Caco-2 (cell line): ENCODE results near the gene ZDHHC4. TPM values are rescaled to one million over a fixed set of nuclear protein-coding genes. Genes with fewer than 3 reads are reported as not detected.
A peak's percentile ranks its signal among the peaks of the same experiment; 100 is the strongest.

Experiments used
- BruUV-seq: library from RNA; stranded (reverse); fragments of 400-500 nt; replicated peaks from 2 replicates; lab custom pipeline; 2021; lab: Mats Ljungman, UMichigan
- CTCF ChIA-PET: fragments of 300-600 bp; sonication (Branson Sonifier 250); formaldehyde crosslinking; loops from one replicate; lab custom pipeline; 2022; ENCODE audit warnings: antibody characterized with exemption; lab: Charles Lee
- POLR2A ChIA-PET: fragments of 300-600 bp; sonication (Branson Sonifier 250); formaldehyde crosslinking; loops from one replicate; lab custom pipeline; 2022; ENCODE audit warnings: antibody characterized with exemption; lab: Charles Lee
- DNase-seq, 2 experiments: peaks; one replicate each; pipeline versions ENCODE4 v3.0.0 to v3.0.0-alpha.2; 2020 to 2022
- H3K27me3 ChIP-seq: replicated peaks from 2 replicates; pipeline ENCODE4 v1.6.0; 2011; ENCODE audit warnings: low read length; ENCODE audit not compliant: control insufficient read depth, insufficient read depth
- H3K36me3 ChIP-seq: 2 replicates; pipeline ENCODE4 v1.5.1; 2011; ENCODE audit warnings: low read length; ENCODE audit not compliant: control insufficient read depth, insufficient read depth
- H3K4me1 ChIP-seq: fragments of 250-450 bp; sonication (Bioruptor Pico); 2 replicates; pipeline ENCODE4 v1.5.1; 2020; ENCODE audit warnings: mild to moderate bottlenecking
- H3K4me3 ChIP-seq: 2 replicates; pipeline ENCODE4 v1.5.1; 2011; ENCODE audit warnings: low read depth, mild to moderate bottlenecking, control low read depth, low read length
- H3K9me3 ChIP-seq: fragments of 250-450 bp; sonication (Bioruptor Pico); 2 replicates; pipeline ENCODE4 v1.5.1; 2020; ENCODE audit warnings: mild to moderate bottlenecking, moderate library complexity
- H3K27ac Mint-ChIP-seq: one replicate; pipeline ENCODE4 v1.8.0; 2022; ENCODE audit warnings: mixed read lengths; ENCODE audit not compliant: unreplicated experiment
- H3K27me3 Mint-ChIP-seq: one replicate; pipeline ENCODE4 v1.8.0; 2022; ENCODE audit warnings: mixed read lengths; ENCODE audit not compliant: insufficient read depth, unreplicated experiment
- H3K36me3 Mint-ChIP-seq: one replicate; pipeline ENCODE4 v1.8.0; 2022; ENCODE audit warnings: mild to moderate bottlenecking, mixed read lengths; ENCODE audit not compliant: insufficient read depth, unreplicated experiment
- H3K4me1 Mint-ChIP-seq: one replicate; pipeline ENCODE4 v1.8.0; 2022; ENCODE audit warnings: low read depth, mixed read lengths; ENCODE audit not compliant: unreplicated experiment
- H3K4me3 Mint-ChIP-seq: one replicate; pipeline ENCODE4 v1.8.0; 2022; ENCODE audit warnings: mild to moderate bottlenecking, moderate library complexity, mixed read lengths; ENCODE audit not compliant: unreplicated experiment
- H3K9me3 Mint-ChIP-seq: one replicate; pipeline ENCODE4 v1.8.0; 2022; ENCODE audit warnings: mixed read lengths; ENCODE audit not compliant: unreplicated experiment
- intact Hi-C: fragments of 100-400 bp; cut with micrococcal nuclease; formaldehyde crosslinking; loops from one replicate; pipeline ENCODE4 v1.10.0; 2022; ENCODE audit not compliant: unreplicated experiment
- total RNA-seq: library from RNA; stranded (reverse); gene quantifications from 2 replicates; pipeline ENCODE4 v1.2.3, GENCODE V29; 2022
- TF ChIP-seq, protein P1 (sequence below), 2 experiments: fragments of 200-600 bp in 1 of 2; IDR thresholded peaks; 1 replicate in 1 of 2; 2 replicates in 1 of 2; pipeline versions ENCODE4 v1.5.1 to v1.8.0; 2011 to 2022; ENCODE audit warnings: antibody characterized with exemption in 1 of 2, control low read depth in 1 of 2, inconsistent platforms in 1 of 2, low read depth in 1 of 2, low read length in 1 of 2, mild to moderate bottlenecking in 1 of 2, moderate library complexity in 1 of 2; ENCODE audit not compliant: insufficient read depth in 1 of 2, severe bottlenecking in 1 of 2, unreplicated experiment in 1 of 2

The ZDHHC4 gene
- total RNA-seq, 1 experiment from 2014 or later, result 78.9 TPM

GRCh38 chr7:6532516-6532915 lies 44.7 kb upstream of the ZDHHC4 start:
- Histone ChIP-seq H3K36me3 (no peaks in the 10 kb centered on the region), H3K27me3 (peaks cover 1% of the 10 kb centered on the region), H3K4me1 (no peaks in the 10 kb centered on the region), H3K4me3 (no peak overlapping the region), H3K9me3 (no peaks in the 10 kb centered on the region)
- Mint-ChIP-seq H3K9me3 (no peaks in the 10 kb centered on the region), H3K27ac (no peak overlapping the region), H3K27me3 (peaks cover 21% of the 10 kb centered on the region), H3K4me3 (no peak overlapping the region), H3K36me3 (peaks cover 6% of the 10 kb centered on the region), H3K4me1 (no peaks in the 10 kb centered on the region)
- TF ChIP-seq, protein P1, sequence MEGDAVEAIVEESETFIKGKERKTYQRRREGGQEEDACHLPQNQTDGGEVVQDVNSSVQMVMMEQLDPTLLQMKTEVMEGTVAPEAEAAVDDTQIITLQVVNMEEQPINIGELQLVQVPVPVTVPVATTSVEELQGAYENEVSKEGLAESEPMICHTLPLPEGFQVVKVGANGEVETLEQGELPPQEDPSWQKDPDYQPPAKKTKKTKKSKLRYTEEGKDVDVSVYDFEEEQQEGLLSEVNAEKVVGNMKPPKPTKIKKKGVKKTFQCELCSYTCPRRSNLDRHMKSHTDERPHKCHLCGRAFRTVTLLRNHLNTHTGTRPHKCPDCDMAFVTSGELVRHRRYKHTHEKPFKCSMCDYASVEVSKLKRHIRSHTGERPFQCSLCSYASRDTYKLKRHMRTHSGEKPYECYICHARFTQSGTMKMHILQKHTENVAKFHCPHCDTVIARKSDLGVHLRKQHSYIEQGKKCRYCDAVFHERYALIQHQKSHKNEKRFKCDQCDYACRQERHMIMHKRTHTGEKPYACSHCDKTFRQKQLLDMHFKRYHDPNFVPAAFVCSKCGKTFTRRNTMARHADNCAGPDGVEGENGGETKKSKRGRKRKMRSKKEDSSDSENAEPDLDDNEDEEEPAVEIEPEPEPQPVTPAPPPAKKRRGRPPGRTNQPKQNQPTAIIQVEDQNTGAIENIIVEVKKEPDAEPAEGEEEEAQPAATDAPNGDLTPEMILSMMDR (IDR thresholded peaks at IDR 0.05; ENCODE audit: insufficient read depth in 1 of 2, low read depth in 1 of 2, low read length in 1 of 2, severe bottlenecking in 1 of 2, unreplicated experiment in 1 of 2), result no peak
- no peak for DNase-seq
- BruUV-seq, result no TSS peak
- POLR2A ChIA-PET, result no interaction called here
- CTCF ChIA-PET, result no interaction called here
- intact Hi-C loops, result no loop called here

DNA sequence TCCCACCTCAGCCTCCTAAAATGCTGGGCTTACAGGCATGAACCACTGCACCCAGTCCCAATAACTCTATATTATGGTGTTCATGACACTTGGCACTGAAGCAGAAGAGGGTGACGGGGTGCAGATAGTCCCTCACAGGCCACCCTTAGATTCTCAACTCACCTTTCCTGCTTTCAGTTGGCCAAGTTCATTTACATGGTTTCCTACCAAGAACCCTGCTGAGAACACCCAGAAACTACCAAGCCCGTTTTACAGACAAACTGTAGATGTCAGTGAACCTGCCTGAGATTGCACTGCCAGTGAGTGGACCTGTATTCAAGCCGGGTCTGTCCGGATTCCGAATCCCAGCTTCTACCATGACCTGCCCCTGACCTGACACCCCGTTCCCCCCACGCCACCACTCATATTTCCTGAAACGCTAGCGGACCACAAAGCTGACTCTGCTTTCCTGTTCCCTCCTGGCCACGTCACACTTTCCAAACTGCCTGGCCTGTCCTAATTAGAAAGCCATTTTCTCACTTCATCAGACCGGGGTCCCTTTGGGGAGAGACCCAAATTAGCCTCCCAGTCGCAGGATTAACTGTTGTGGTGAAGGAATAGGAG lies 43.3 kb upstream of the ZDHHC4 start:
- peaks cover 21% of the 10 kb centered on the region for H3K27me3 Mint-ChIP-seq

DNA sequence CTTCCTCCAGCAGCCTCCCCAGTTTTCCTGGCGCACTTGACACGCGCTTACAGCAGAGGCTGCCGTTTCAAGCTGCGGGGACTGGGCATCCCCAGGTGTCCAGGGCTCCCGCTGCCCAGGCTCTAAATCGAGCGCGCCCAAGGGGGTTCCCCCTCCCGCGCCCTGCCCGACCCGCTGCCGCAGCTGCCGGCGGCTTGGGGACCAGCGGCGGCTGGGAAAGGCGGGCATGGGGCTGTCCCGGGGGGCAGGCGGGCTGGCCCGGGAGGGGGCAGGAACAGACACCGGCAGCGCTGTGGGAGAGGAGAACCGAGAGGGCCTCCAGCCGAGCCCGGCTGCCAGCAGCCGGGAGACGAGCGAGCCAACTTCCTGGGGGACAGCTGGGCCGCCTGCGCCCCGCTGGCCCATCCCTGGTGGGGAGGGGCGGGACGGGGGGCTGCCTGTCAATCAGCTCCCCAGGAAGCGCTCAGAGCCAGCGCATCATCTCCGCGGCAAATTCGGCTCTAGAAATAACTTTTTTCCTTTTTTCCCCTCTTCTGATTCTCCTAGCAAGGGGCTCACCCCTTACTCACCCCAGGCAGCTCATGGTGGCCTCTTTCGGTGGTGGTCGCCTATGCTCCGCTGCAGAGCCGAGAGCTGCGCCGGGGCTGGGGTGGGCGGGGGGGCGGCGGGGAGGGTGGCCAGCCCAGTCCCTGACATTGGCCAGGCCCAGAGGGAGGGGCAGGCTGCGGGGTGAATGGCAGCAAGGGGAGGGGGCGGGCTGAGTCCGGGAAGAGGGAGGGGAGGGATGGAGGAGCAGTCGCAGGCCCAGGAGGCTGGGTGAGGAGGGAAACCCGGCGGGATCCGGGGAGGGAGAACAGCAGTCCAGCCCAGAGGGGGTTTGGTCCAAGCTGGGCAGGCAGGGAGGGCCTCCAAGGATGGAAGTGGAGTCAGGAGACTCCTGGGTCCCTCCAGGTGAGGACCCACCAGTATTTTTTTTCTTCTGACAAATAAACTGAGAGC lies 40.7 kb upstream of the ZDHHC4 start:
- peak; percentile 65 to 75 for DNase-seq
- H3K9me3 Mint-ChIP-seq, result no peaks in the 10 kb centered on the region
- peaks cover 6% of the 10 kb centered on the region for H3K36me3 Mint-ChIP-seq

More for the DNA sequence above, 43.3 kb upstream of the ZDHHC4 start:
- Mint-ChIP-seq H3K4me1 (no peaks in the 10 kb centered on the region), H3K27ac (no peak overlapping the region), H3K36me3 (peaks cover 6% of the 10 kb centered on the region), H3K9me3 (no peaks in the 10 kb centered on the region), H3K4me3 (no peak overlapping the region)
- intact Hi-C loops, result no loop called here
- no TSS peak for BruUV-seq
- Histone ChIP-seq H3K4me1 (no peaks in the 10 kb centered on the region), H3K36me3 (no peaks in the 10 kb centered on the region), H3K27me3 (peaks cover 1% of the 10 kb centered on the region), H3K4me3 (no peak overlapping the region), H3K9me3 (no peaks in the 10 kb centered on the region)
- TF ChIP-seq, protein P1 (IDR thresholded peaks at IDR 0.05; ENCODE audit: insufficient read depth in 1 of 2, low read depth in 1 of 2, low read length in 1 of 2, severe bottlenecking in 1 of 2, unreplicated experiment in 1 of 2), result no peak
- ChIA-PET POLR2A (no interaction called here), CTCF (no interaction called here)
- DNase-seq, result no peak

More for the DNA sequence above, 40.7 kb upstream of the ZDHHC4 start:
- Mint-ChIP-seq H3K27me3 (peaks cover 14% of the 10 kb centered on the region), H3K4me1 (no peaks in the 10 kb centered on the region), H3K27ac (no peak overlapping the region), H3K4me3 (peak overlapping the region; percentile 55)
- BruUV-seq, result no TSS peak
- CTCF ChIA-PET, result interaction anchor here (1.1 kb wide), 1 partner anchor 20 kb away, joined by 3 read pairs; no protein-coding TSS in a partner anchor
- Histone ChIP-seq H3K36me3 (no peaks in the 10 kb centered on the region), H3K27me3 (peaks cover 1% of the 10 kb centered on the region), H3K4me1 (no peaks in the 10 kb centered on the region), H3K4me3 (peak overlapping the region; percentile 35), H3K9me3 (no peaks in the 10 kb centered on the region)
- TF ChIP-seq, protein P1 (IDR thresholded peaks at IDR 0.05; ENCODE audit: insufficient read depth in 1 of 2, low read depth in 1 of 2, low read length in 1 of 2, severe bottlenecking in 1 of 2, unreplicated experiment in 1 of 2), result no peak
- POLR2A ChIA-PET, result no interaction called here
- intact Hi-C loops, result no loop called here
